EH (cell line): Measurements from ENCODE around the gene GBP6.
A peak's percentile ranks its signal among the peaks of the same experiment; 100 is the strongest.
"Not testable (repeated sequence)": the region's sequence is repeated elsewhere in the genome, so short reads cannot be mapped to it uniquely, and the experiment has no call there.

ENCODE experiments used
- DNase-seq: peaks from one replicate; pipeline ENCODE4 v3.0.0-alpha.2; 2015; ENCODE audit warnings: low read depth

The GBP6 gene

GRCh38 chr1:89363638-89364536 is at the start of gene GBP6:
Gene GBP6, plus strand, starts transcription at chr1:89364059. Its CDS starts 4,493 bp downstream, at chr1:89368552.
- peak; percentile 3 for DNase-seq

- peak; percentile 2 for DNase-seq
Measured at GRCh38 chr1:89322402-89322801, 41.5 kb upstream of the GBP6 start.

GRCh38 chr1:89331890-89332289 is 32.0 kb upstream of the GBP6 start:
- DNase-seq = no peak

- no peak for DNase-seq
Measured at GRCh38 chr1:89332461-89332860, 31.4 kb upstream of the GBP6 start.

GRCh38 chr1:89335486-89335885 is 28.4 kb upstream of the GBP6 start:
- no peak for DNase-seq

- DNase-seq = no peak
Measured at GRCh38 chr1:89337903-89338302, 26.0 kb upstream of the GBP6 start.

GRCh38 chr1:89339039-89339438 is 24.8 kb upstream of the GBP6 start:
- DNase-seq = no peak

GRCh38 chr1:89345479-89345878 is 18.4 kb upstream of the GBP6 start:
- DNase-seq = not testable (repeated sequence)

- peak; percentile 65 for DNase-seq
Measured at GRCh38 chr1:89347296-89347695, 16.6 kb upstream of the GBP6 start.

- no peak for DNase-seq
Measured at GRCh38 chr1:89350298-89350697, 13.6 kb upstream of the GBP6 start.

GRCh38 chr1:89351597-89352311 is 12.1 kb upstream of the GBP6 start:
- DNase-seq = no peak

- no peak for DNase-seq
Measured at GRCh38 chr1:89352421-89352820, 11.4 kb upstream of the GBP6 start.

GRCh38 chr1:89354205-89354604 is 9.7 kb upstream of the GBP6 start:
- no peak for DNase-seq

- DNase-seq = no peak
Measured at GRCh38 chr1:89355056-89355455, 8.8 kb upstream of the GBP6 start.

- DNase-seq = peak; percentile 69
Measured at GRCh38 chr1:89356658-89357400, 7.0 kb upstream of the GBP6 start.

- DNase-seq = peak; percentile 66
Measured at GRCh38 chr1:89358287-89358893, 5.5 kb upstream of the GBP6 start.

GRCh38 chr1:89360716-89361115 is 3.1 kb upstream of the GBP6 start:
- DNase-seq = no peak

GRCh38 chr1:89361681-89362080 is 2.2 kb upstream of the GBP6 start:
- DNase-seq = no peak

GRCh38 chr1:89363196-89363595 is 663 bp upstream of the GBP6 start:
- peak; percentile 48 for DNase-seq

GRCh38 chr1:89364954-89365550 is 1.2 kb downstream of the GBP6 start:
- no peak for DNase-seq

- DNase-seq = no peak
Measured at GRCh38 chr1:89367221-89367620, 3.4 kb downstream of the GBP6 start.

- DNase-seq = no peak
Measured at GRCh38 chr1:89369331-89369730, 5.5 kb downstream of the GBP6 start.
